DND-41 (cell line): ENCODE measurements around the gene AREL1.

ENCODE experiments used
- CTCF ChIP-seq: IDR thresholded peaks from 2 replicates; pipeline ENCODE4 v1.5.1; 2012; ENCODE audit warnings: borderline replicate concordance, low read length, moderate library complexity, mild to moderate bottlenecking; ENCODE audit not compliant: poor library complexity, severe bottlenecking; ENCODE audit errors: extremely low read depth
- EZH2 ChIP-seq: IDR thresholded peaks from 3 replicates; pipeline ENCODE4 v1.6.1; 2012; ENCODE audit warnings: borderline replicate concordance, low read depth, mild to moderate bottlenecking, moderate library complexity, low read length, inconsistent platforms; ENCODE audit not compliant: severe bottlenecking

GRCh38 chr14:74660167-74660566 is 52.7 kb downstream of the AREL1 start:
- TF ChIP-seq CTCF = no peak
- no peak for TF ChIP-seq EZH2
